ENCODE data around the gene DMAC2.

DMAC2 gene

GRCh38 chr19:41430922-41431321, 8.8 kb downstream of the DMAC2 start:
- H3K14ac ChIP-seq (ENCODE audit: low read length in 2 of 2), result no peak overlapping the region
- H3K18ac ChIP-seq (ENCODE audit: low read depth in 1 of 2, low read length in 2 of 2), result no peak overlapping the region
- no peak overlapping the region for H3K4ac ChIP-seq (ENCODE audit: low read depth in 1 of 2, low read length in 2 of 2)
- no peak overlapping the region for H2AK5ac ChIP-seq (ENCODE audit: low read length, severe bottlenecking)
- H2BK120ac ChIP-seq (ENCODE audit: low read depth, low read length), result no peak overlapping the region
- peaks cover 34% of the 10 kb centered on the region for H3K4me1 ChIP-seq (ENCODE audit: control insufficient read depth, insufficient read depth, low read depth, low read length)
- no peak overlapping the region for H2AFZ ChIP-seq (ENCODE audit: low read depth, low read length)
- no peak overlapping the region for H3K27ac ChIP-seq (ENCODE audit: low read length, poor library complexity, severe bottlenecking)
- no peak overlapping the region for H3K4me2 ChIP-seq (ENCODE audit: low read length, poor library complexity, severe bottlenecking)
- H4K91ac ChIP-seq (ENCODE audit: low read length), result no peak overlapping the region
- WGBS, result 98% methylated on average over 5 of the region's 6 CpGs
- no peak overlapping the region for H2BK5ac ChIP-seq (ENCODE audit: low read depth, low read length, poor library complexity, severe bottlenecking)
- H2BK12ac ChIP-seq (ENCODE audit: low read length in 2 of 2), result no peak overlapping the region
- no peak overlapping the region for H3K23ac ChIP-seq (ENCODE audit: low read length in 2 of 2)
- no peaks in the 10 kb centered on the region for H3K9me3 ChIP-seq (ENCODE audit: control insufficient read depth, low read length)
- no peak for DNase-seq
- peaks cover 28 to 44% of the 10 kb centered on the region in 2 experiments for H3K36me3 ChIP-seq (ENCODE audit: control insufficient read depth in 1 of 2, insufficient read depth in 2 of 2, low read depth in 1 of 2, low read length in 2 of 2)
- H2BK15ac ChIP-seq (ENCODE audit: low read depth, poor library complexity, severe bottlenecking), result no peak overlapping the region
- peaks cover 10% of the 10 kb centered on the region for H3K79me1 ChIP-seq (replicated peaks; ENCODE audit: low read length, poor library complexity, severe bottlenecking)
- no peak overlapping the region for H3K9ac ChIP-seq (ENCODE audit: low read length)
- H3K27me3 ChIP-seq (ENCODE audit: control insufficient read depth in 1 of 2, insufficient read depth in 1 of 2, low read length in 2 of 2), result no peaks in the 10 kb centered on the region
- no peak overlapping the region for H4K8ac ChIP-seq (ENCODE audit: low read length)
- no peak overlapping the region for H3K4me3 ChIP-seq (ENCODE audit: insufficient read depth in 1 of 2, low read depth in 1 of 2, low read length in 2 of 2)

- Histone ChIP-seq H2AK5ac (ENCODE audit: low read length, severe bottlenecking) (peak overlapping the region; percentile 73), H3K36me3 (ENCODE audit: control insufficient read depth in 1 of 2, insufficient read depth in 2 of 2, low read depth in 1 of 2, low read length in 2 of 2) (peaks cover 48 to 59% of the 10 kb centered on the region in 2 experiments), H2BK12ac (ENCODE audit: low read length in 2 of 2) (peak overlapping the region; percentile 32 to 38), H3K9me3 (ENCODE audit: control insufficient read depth, low read length) (no peaks in the 10 kb centered on the region), H3K4me1 (ENCODE audit: control insufficient read depth, insufficient read depth, low read depth, low read length) (peaks cover 34% of the 10 kb centered on the region), H2AFZ (ENCODE audit: low read depth, low read length) (no peak overlapping the region), H3K4me3 (ENCODE audit: insufficient read depth in 1 of 2, low read depth in 1 of 2, low read length in 2 of 2) (peak overlapping the region in 1 of 2 experiments; percentile 82), H3K9ac (ENCODE audit: low read length) (peak overlapping the region; percentile 85), H3K4ac (ENCODE audit: low read depth in 1 of 2, low read length in 2 of 2) (peak overlapping the region; percentile 49 to 69), H3K14ac (ENCODE audit: low read length in 2 of 2) (no peak overlapping the region), H2BK120ac (ENCODE audit: low read depth, low read length) (peak overlapping the region; percentile 30), H3K23ac (ENCODE audit: low read length in 2 of 2) (peak overlapping the region in 1 of 2 experiments; percentile 53), H2BK5ac (ENCODE audit: low read depth, low read length, poor library complexity, severe bottlenecking) (no peak overlapping the region), H3K4me2 (ENCODE audit: low read length, poor library complexity, severe bottlenecking) (peak overlapping the region; percentile 66), H3K18ac (ENCODE audit: low read depth in 1 of 2, low read length in 2 of 2) (peak overlapping the region; percentile 48 to 89), H3K27me3 (ENCODE audit: control insufficient read depth in 1 of 2, insufficient read depth in 1 of 2, low read length in 2 of 2) (no peaks in the 10 kb centered on the region), H3K79me1 (replicated peaks; ENCODE audit: low read length, poor library complexity, severe bottlenecking) (peaks cover 11% of the 10 kb centered on the region), H4K91ac (ENCODE audit: low read length) (no peak overlapping the region), H4K8ac (ENCODE audit: low read length) (peak overlapping the region; percentile 82), H3K27ac (ENCODE audit: low read length, poor library complexity, severe bottlenecking) (no peak overlapping the region), H2BK15ac (ENCODE audit: low read depth, poor library complexity, severe bottlenecking) (peak overlapping the region; percentile 57)
- 81% methylated on average over 1 of the region's 1 CpG for WGBS
- no peak for DNase-seq
These were observed 11.2 kb downstream of the DMAC2 start for GRCh38 chr19:41428481-41428859.

DNA sequence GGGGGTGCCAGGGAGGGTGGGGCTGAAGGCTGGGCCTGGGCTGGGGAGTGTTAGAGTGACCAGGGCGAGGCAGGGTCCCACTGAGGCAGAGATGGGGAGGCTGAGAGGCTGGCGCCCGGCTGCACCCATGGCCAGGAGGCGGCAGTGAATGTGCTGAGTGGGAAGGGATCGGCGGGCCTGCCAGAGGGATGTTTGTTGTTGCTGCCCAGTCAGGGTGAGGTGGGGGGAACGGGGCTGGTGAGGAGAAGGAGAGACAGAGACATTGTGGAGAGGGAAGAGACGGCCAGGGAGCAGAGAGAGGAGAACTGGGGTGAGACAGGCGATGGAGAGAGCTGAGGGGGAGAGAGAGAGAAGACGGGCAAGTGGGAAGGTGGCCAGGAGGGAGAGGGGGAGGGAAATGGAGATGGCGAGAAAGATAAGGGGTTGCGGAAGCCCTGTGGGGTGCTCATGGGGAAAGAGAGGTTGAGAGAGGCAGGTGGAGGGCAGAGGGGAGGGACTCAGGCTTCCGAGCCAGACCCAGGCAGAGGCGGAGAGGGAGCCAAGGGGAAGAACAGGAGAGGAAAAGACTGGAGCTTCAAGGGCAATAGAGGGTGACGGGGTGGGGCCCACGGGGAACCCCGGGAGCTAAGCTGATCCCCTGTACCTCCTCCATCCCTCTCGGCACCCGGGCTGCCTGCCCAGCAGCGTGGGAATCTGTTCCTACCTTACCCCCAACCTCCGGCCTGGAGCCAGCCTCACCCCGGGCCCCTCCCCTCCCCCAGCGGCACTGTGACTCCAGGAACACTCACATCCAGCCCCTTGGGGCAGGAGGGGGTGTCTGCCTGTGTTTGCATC, 11.8 kb downstream of the DMAC2 start:
- peak overlapping the region; percentile 3 for H3K27ac ChIP-seq (ENCODE audit: low read length, poor library complexity, severe bottlenecking)
- no peak overlapping the region for H2BK5ac ChIP-seq (ENCODE audit: low read depth, low read length, poor library complexity, severe bottlenecking)
- H3K4ac ChIP-seq (ENCODE audit: low read depth in 1 of 2, low read length in 2 of 2), result peak overlapping the region; percentile 59 to 69
- peak overlapping the region; percentile 85 for H3K9ac ChIP-seq (ENCODE audit: low read length)
- peaks cover 34% of the 10 kb centered on the region for H3K4me1 ChIP-seq (ENCODE audit: control insufficient read depth, insufficient read depth, low read depth, low read length)
- H3K23ac ChIP-seq (ENCODE audit: low read length in 2 of 2), result peak overlapping the region in 1 of 2 experiments; percentile 53
- peak overlapping the region; percentile 92 for H4K8ac ChIP-seq (ENCODE audit: low read length)
- H3K4me3 ChIP-seq (ENCODE audit: insufficient read depth in 1 of 2, low read depth in 1 of 2, low read length in 2 of 2), result peak overlapping the region in 1 of 2 experiments; percentile 82
- peak overlapping the region; percentile 48 to 89 for H3K18ac ChIP-seq (ENCODE audit: low read depth in 1 of 2, low read length in 2 of 2)
- H2AK5ac ChIP-seq (ENCODE audit: low read length, severe bottlenecking), result peak overlapping the region; percentile 73
- H2BK15ac ChIP-seq (ENCODE audit: low read depth, poor library complexity, severe bottlenecking), result peak overlapping the region; percentile 93
- H2BK120ac ChIP-seq (ENCODE audit: low read depth, low read length), result peak overlapping the region; percentile 42
- H3K79me1 ChIP-seq (replicated peaks; ENCODE audit: low read length, poor library complexity, severe bottlenecking), result peaks cover 8% of the 10 kb centered on the region
- peak overlapping the region; percentile 32 to 38 for H2BK12ac ChIP-seq (ENCODE audit: low read length in 2 of 2)
- H3K9me3 ChIP-seq (ENCODE audit: control insufficient read depth, low read length), result no peaks in the 10 kb centered on the region
- H4K91ac ChIP-seq (ENCODE audit: low read length), result peak overlapping the region; percentile 90
- peaks cover 47 to 57% of the 10 kb centered on the region in 2 experiments for H3K36me3 ChIP-seq (ENCODE audit: control insufficient read depth in 1 of 2, insufficient read depth in 2 of 2, low read depth in 1 of 2, low read length in 2 of 2)
- H3K27me3 ChIP-seq (ENCODE audit: control insufficient read depth in 1 of 2, insufficient read depth in 1 of 2, low read length in 2 of 2), result no peaks in the 10 kb centered on the region
- 14% methylated on average over 22 of the region's 23 CpGs for WGBS
- no peak for DNase-seq
- H3K4me2 ChIP-seq (ENCODE audit: low read length, poor library complexity, severe bottlenecking), result peak overlapping the region; percentile 66
- H3K14ac ChIP-seq (ENCODE audit: low read length in 2 of 2), result peak overlapping the region in 1 of 2 experiments; percentile 29
- no peak overlapping the region for H2AFZ ChIP-seq (ENCODE audit: low read depth, low read length)

- no peaks in the 10 kb centered on the region for H3K27me3 ChIP-seq (ENCODE audit: control insufficient read depth in 1 of 2, insufficient read depth in 1 of 2, low read length in 2 of 2)
- no peak within 1 kb of the TSS for H2BK5ac ChIP-seq (ENCODE audit: low read depth, low read length, poor library complexity, severe bottlenecking)
- H3K79me1 ChIP-seq (replicated peaks; ENCODE audit: low read length, poor library complexity, severe bottlenecking), result peaks cover 7% of the 10 kb centered on the region
- peak within 1 kb of the TSS; percentile 50 for H2BK120ac ChIP-seq (ENCODE audit: low read depth, low read length)
- peak within 1 kb of the TSS; percentile 3 for H3K27ac ChIP-seq (ENCODE audit: low read length, poor library complexity, severe bottlenecking)
- peak within 1 kb of the TSS; percentile 64 to 69 for H3K4ac ChIP-seq (ENCODE audit: low read depth in 1 of 2, low read length in 2 of 2)
- H3K23ac ChIP-seq (ENCODE audit: low read length in 2 of 2), result peak within 1 kb of the TSS in 1 of 2 experiments; percentile 56
- 7% methylated on average over 19 of the region's 19 CpGs for WGBS
- peak within 1 kb of the TSS; percentile 93 for H2BK15ac ChIP-seq (ENCODE audit: low read depth, poor library complexity, severe bottlenecking)
- peak within 1 kb of the TSS; percentile 92 for H4K8ac ChIP-seq (ENCODE audit: low read length)
- peak within 1 kb of the TSS; percentile 31 to 92 for H3K4me3 ChIP-seq (ENCODE audit: insufficient read depth in 1 of 2, low read depth in 1 of 2, low read length in 2 of 2)
- peak within 1 kb of the TSS; percentile 96 for H3K9ac ChIP-seq (ENCODE audit: low read length)
- no peaks in the 10 kb centered on the region for H3K9me3 ChIP-seq (ENCODE audit: control insufficient read depth, low read length)
- peak within 1 kb of the TSS in 1 of 2 experiments; percentile 29 for H3K14ac ChIP-seq (ENCODE audit: low read length in 2 of 2)
- H3K36me3 ChIP-seq (ENCODE audit: control insufficient read depth in 1 of 2, insufficient read depth in 2 of 2, low read depth in 1 of 2, low read length in 2 of 2), result peaks cover 47 to 57% of the 10 kb centered on the region in 2 experiments
- peak within 1 kb of the TSS; percentile 90 for H4K91ac ChIP-seq (ENCODE audit: low read length)
- peak within 1 kb of the TSS; percentile 56 to 89 for H3K18ac ChIP-seq (ENCODE audit: low read depth in 1 of 2, low read length in 2 of 2)
- H2AFZ ChIP-seq (ENCODE audit: low read depth, low read length), result peak within 1 kb of the TSS; percentile 54
- peak within 1 kb of the TSS; percentile 32 to 38 for H2BK12ac ChIP-seq (ENCODE audit: low read length in 2 of 2)
- H3K4me2 ChIP-seq (ENCODE audit: low read length, poor library complexity, severe bottlenecking), result peak within 1 kb of the TSS; percentile 71
- peaks cover 34% of the 10 kb centered on the region for H3K4me1 ChIP-seq (ENCODE audit: control insufficient read depth, insufficient read depth, low read depth, low read length)
- DNase-seq, result peak; percentile 77
- peak within 1 kb of the TSS; percentile 73 for H2AK5ac ChIP-seq (ENCODE audit: low read length, severe bottlenecking)
These were observed 12.6 kb downstream of the DMAC2 start, which contains the start of gene B3GNT8 for GRCh38 chr19:41426952-41427646. Gene B3GNT8 (minus strand): TSS chr19:41427374. CDS start chr19:41426778, 596 bp downstream.

All from mesenchymal stem cell (in vitro differentiated cells and primary cell).